GM23338 (cell line): Measurements from ENCODE around the gene GIGYF2. TPM values are rescaled to one million over a fixed set of nuclear protein-coding genes. Genes with fewer than 3 reads are reported as not detected.

Experiments used
- ATAC-seq: fragments of 200-7000 bp; cut with Tn5 transposase; 3 replicates; pipeline ENCODE4 v1.9.1; 2020
- DNase-seq: peaks from one replicate; pipeline ENCODE4 v3.0.0-alpha.2; 2015; ENCODE audit warnings: low spot score
- H2AFZ ChIP-seq: fragments of 200-600 bp; sonication (generic); 2 replicates; pipeline ENCODE4 v1.8.0; 2016; ENCODE audit warnings: antibody characterized with exemption, mild to moderate bottlenecking, moderate library complexity
- H3F3A ChIP-seq: fragments of 200-600 bp; sonication (generic); replicated peaks from 2 replicates; pipeline ENCODE4 v1.8.0; 2017; ENCODE audit warnings: antibody characterized with exemption, mixed run types, low read depth
- H3K27ac ChIP-seq: fragments of 200-600 bp; sonication (generic); 2 replicates; pipeline ENCODE4 v1.6.1; 2016; ENCODE audit warnings: low read depth
- H3K27me3 ChIP-seq: fragments of 200-600 bp; sonication (generic); 2 replicates; pipeline ENCODE4 v1.8.0; 2016; ENCODE audit warnings: mild to moderate bottlenecking, mixed run types, moderate library complexity; ENCODE audit not compliant: insufficient read depth
- H3K36me3 ChIP-seq: fragments of 200-600 bp; sonication (generic); 2 replicates; pipeline ENCODE4 v1.8.0; 2016; ENCODE audit warnings: mild to moderate bottlenecking; ENCODE audit not compliant: insufficient read depth
- H3K4me1 ChIP-seq: fragments of 200-600 bp; sonication (generic); 2 replicates; pipeline ENCODE4 v1.8.0; 2016; ENCODE audit warnings: mild to moderate bottlenecking, moderate library complexity; ENCODE audit not compliant: insufficient read depth
- H3K4me2 ChIP-seq: fragments of 200-600 bp; sonication (generic); 2 replicates; pipeline ENCODE4 v1.7.1; 2017; ENCODE audit warnings: mixed run types
- H3K4me3 ChIP-seq: fragments of 200-600 bp; sonication (generic); 2 replicates; pipeline ENCODE4 v1.6.1; 2016; ENCODE audit warnings: mixed run types
- H3K79me2 ChIP-seq: fragments of 200-600 bp; sonication (generic); replicated peaks from 2 replicates; pipeline ENCODE4 v1.8.0; 2017; ENCODE audit warnings: mild to moderate bottlenecking; ENCODE audit not compliant: insufficient read depth
- H3K9me2 ChIP-seq: fragments of 200-600 bp; sonication (generic); 2 replicates; pipeline ENCODE4 v1.8.0; 2017; ENCODE audit not compliant: insufficient read depth
- H4K20me1 ChIP-seq: fragments of 200-600 bp; sonication (generic); replicated peaks from 2 replicates; pipeline ENCODE4 v1.8.0; 2017; ENCODE audit warnings: mild to moderate bottlenecking; ENCODE audit not compliant: insufficient read depth
- H3K27ac Mint-ChIP-seq: 2 replicates; pipeline ENCODE4 v1.8.0; 2020; ENCODE audit warnings: inconsistent platforms, mild to moderate bottlenecking, moderate library complexity, mixed read lengths
- H3K27me3 Mint-ChIP-seq: 3 replicates; pipeline ENCODE4 v1.8.0; 2022; ENCODE audit warnings: low read depth, mild to moderate bottlenecking, moderate library complexity, mixed read lengths, inconsistent platforms; ENCODE audit not compliant: insufficient read depth, poor library complexity
- H3K36me3 Mint-ChIP-seq: 3 replicates; pipeline ENCODE4 v1.8.0; 2021; ENCODE audit warnings: low read depth, mild to moderate bottlenecking, inconsistent platforms, moderate library complexity, mixed read lengths
- H3K4me1 Mint-ChIP-seq: 3 replicates; pipeline ENCODE4 v1.8.0; 2020; ENCODE audit warnings: mild to moderate bottlenecking, inconsistent platforms, mixed read lengths
- H3K4me3 Mint-ChIP-seq: 3 replicates; pipeline ENCODE4 v1.8.0; 2021; ENCODE audit warnings: moderate library complexity, mild to moderate bottlenecking, inconsistent platforms, mixed read lengths
- H3K9me3 Mint-ChIP-seq: 3 replicates; pipeline ENCODE4 v1.8.0; 2020; ENCODE audit warnings: moderate library complexity, mild to moderate bottlenecking, inconsistent platforms, mixed read lengths
- CREB1 ChIP-seq: fragments of 250-450 bp; sonication (Bioruptor Pico); IDR thresholded peaks from 2 replicates; pipeline ENCODE4 v1.5.0; 2020; ENCODE audit warnings: low read depth, mild to moderate bottlenecking, moderate library complexity
- EZH2 ChIP-seq: fragments of 200-600 bp; sonication (generic); IDR thresholded peaks from one replicate; pipeline ENCODE4 v1.8.0; 2017; ENCODE audit warnings: antibody characterized with exemption, mild to moderate bottlenecking, low read depth; ENCODE audit not compliant: unreplicated experiment
- EZH2phosphoT487 ChIP-seq: fragments of 200-600 bp; sonication (generic); IDR thresholded peaks from one replicate; pipeline ENCODE4 v1.8.1; 2018; ENCODE audit warnings: antibody characterized with exemption; ENCODE audit not compliant: unreplicated experiment
- JUNB ChIP-seq: IDR thresholded peaks from one replicate; pipeline ENCODE4 v1.6.1; 2016; ENCODE audit warnings: antibody characterized with exemption; ENCODE audit not compliant: unreplicated experiment
- NANOG ChIP-seq: IDR thresholded peaks from 2 replicates; pipeline ENCODE4 v1.6.1; 2016; ENCODE audit warnings: antibody characterized with exemption, borderline replicate concordance
- POLR2AphosphoS5 ChIP-seq: IDR thresholded peaks from 2 replicates; pipeline ENCODE4 v1.6.1; 2016; ENCODE audit warnings: antibody characterized with exemption, low read depth
- STAT1 ChIP-seq: IDR thresholded peaks from one replicate; pipeline ENCODE4 v1.6.1; 2016; ENCODE audit warnings: antibody characterized with exemption; ENCODE audit not compliant: unreplicated experiment
- ZNF114 ChIP-seq: fragments of 250-450 bp; sonication (Bioruptor Pico); IDR thresholded peaks from 2 replicates; pipeline ENCODE4 v1.5.0; 2020; ENCODE audit warnings: mild to moderate bottlenecking, moderate library complexity
- ZNF331 ChIP-seq: fragments of 250-450 bp; sonication (Bioruptor Pico); IDR thresholded peaks from 2 replicates; pipeline ENCODE4 v1.5.0; 2020; ENCODE audit warnings: low read depth, mild to moderate bottlenecking, moderate library complexity
- ZNF462 ChIP-seq: fragments of 250-450 bp; sonication (Bioruptor Pico); IDR thresholded peaks from 2 replicates; pipeline ENCODE4 v1.5.0; 2020; ENCODE audit warnings: mild to moderate bottlenecking, moderate library complexity
- polyA plus RNA-seq: library from polyadenylated mRNA; unstranded; fragments of >200 nt; fragmentation: Nextera tagmentation; extraction: Ambion mirVana; gene quantifications from 2 replicates; pipeline ENCODE4 v1.2.1, GENCODE V29; 2016
- total RNA-seq: library from RNA; depleted of rRNA; stranded (reverse); fragments of >200 nt; shearing (Covaris generic); gene quantifications from 2 replicates; pipeline ENCODE4 v1.2.3, GENCODE V29; 2014
- TF ChIP-seq, protein P1 (sequence below): IDR thresholded peaks from 2 replicates; pipeline ENCODE4 v1.6.1; 2016; ENCODE audit warnings: antibody characterized with exemption
- TF ChIP-seq, protein P2 (sequence below), 2 experiments: fragments of 200-600 bp in 1 of 2; sonication (generic) in 1 of 2; conservative IDR thresholded peaks; 2 replicates each; pipeline versions ENCODE4 v1.5.1 to v1.6.1; 2016 to 2017; ENCODE audit warnings: antibody characterized with exemption in 2 of 2, low read depth in 2 of 2, mild to moderate bottlenecking in 2 of 2, moderate library complexity in 1 of 2

GIGYF2 gene
- total and polyA plus RNA-seq, 2 experiments from 2014 or later, result 48.9 to 104 TPM

DNA sequence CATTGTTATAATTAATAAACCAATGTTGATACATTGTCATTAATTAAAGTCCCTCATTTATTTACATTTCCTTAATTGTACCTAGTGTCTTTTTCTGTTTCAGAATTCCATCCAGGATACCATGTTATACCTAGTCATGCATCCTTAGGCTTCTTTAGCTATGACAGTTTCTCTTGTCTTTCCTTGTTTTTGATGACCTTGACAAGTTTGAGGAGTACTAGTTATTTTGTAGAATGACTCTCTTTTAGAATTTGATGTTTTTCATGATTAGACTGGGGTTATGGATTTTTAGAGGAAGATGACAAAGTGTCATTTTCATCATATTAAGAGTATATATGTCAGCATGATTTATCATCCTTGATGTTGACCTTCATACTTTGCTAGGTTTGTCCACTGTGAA is 16.4 kb downstream of the GIGYF2 start:
- Histone ChIP-seq H4K20me1 (peaks cover 26% of the 10 kb centered on the region), H2AFZ (no peak overlapping the region), H3K79me2 (peaks cover 96% of the 10 kb centered on the region), H3K4me2 (no peak overlapping the region), H3K27ac (no peak overlapping the region), H3K4me3 (no peak overlapping the region), H3K4me1 (no peaks in the 10 kb centered on the region), H3K36me3 (0 out of 2 replicates have a peak, but pooled peaks cover 3% of the 10 kb centered on the region), H3K27me3 (no peaks in the 10 kb centered on the region), H3K9me2 (no peaks in the 10 kb centered on the region), H3F3A (no peaks in the 10 kb centered on the region)
- Mint-ChIP-seq H3K27me3 (peaks cover 4% of the 10 kb centered on the region), H3K36me3 (peaks cover 22% of the 10 kb centered on the region; the same call in 2 of the 3 replicates), H3K27ac (no peak overlapping the region), H3K4me3 (no peak overlapping the region), H3K4me1 (peaks cover 4% of the 10 kb centered on the region; the same call in 1 of the 3 replicates), H3K9me3 (no peaks in the 10 kb centered on the region; the same call in 2 of the 3 replicates)
- ATAC-seq (no peak), DNase-seq (no peak)
- TF ChIP-seq NANOG (no peak), ZNF462 (no peak), EZH2 (no peak), POLR2AphosphoS5 (no peak), ZNF331 (no peak), JUNB (no peak), EZH2phosphoT487 (no peak), STAT1 (no peak), ZNF114 (CRISPR knock-in tag) (no peak), CREB1 (CRISPR knock-in tag) (no peak)
- TF ChIP-seq, protein P1, sequence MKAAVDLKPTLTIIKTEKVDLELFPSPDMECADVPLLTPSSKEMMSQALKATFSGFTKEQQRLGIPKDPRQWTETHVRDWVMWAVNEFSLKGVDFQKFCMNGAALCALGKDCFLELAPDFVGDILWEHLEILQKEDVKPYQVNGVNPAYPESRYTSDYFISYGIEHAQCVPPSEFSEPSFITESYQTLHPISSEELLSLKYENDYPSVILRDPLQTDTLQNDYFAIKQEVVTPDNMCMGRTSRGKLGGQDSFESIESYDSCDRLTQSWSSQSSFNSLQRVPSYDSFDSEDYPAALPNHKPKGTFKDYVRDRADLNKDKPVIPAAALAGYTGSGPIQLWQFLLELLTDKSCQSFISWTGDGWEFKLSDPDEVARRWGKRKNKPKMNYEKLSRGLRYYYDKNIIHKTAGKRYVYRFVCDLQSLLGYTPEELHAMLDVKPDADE, result no peak
- TF ChIP-seq, protein P2, sequence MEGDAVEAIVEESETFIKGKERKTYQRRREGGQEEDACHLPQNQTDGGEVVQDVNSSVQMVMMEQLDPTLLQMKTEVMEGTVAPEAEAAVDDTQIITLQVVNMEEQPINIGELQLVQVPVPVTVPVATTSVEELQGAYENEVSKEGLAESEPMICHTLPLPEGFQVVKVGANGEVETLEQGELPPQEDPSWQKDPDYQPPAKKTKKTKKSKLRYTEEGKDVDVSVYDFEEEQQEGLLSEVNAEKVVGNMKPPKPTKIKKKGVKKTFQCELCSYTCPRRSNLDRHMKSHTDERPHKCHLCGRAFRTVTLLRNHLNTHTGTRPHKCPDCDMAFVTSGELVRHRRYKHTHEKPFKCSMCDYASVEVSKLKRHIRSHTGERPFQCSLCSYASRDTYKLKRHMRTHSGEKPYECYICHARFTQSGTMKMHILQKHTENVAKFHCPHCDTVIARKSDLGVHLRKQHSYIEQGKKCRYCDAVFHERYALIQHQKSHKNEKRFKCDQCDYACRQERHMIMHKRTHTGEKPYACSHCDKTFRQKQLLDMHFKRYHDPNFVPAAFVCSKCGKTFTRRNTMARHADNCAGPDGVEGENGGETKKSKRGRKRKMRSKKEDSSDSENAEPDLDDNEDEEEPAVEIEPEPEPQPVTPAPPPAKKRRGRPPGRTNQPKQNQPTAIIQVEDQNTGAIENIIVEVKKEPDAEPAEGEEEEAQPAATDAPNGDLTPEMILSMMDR (conservative IDR thresholded peaks at IDR 0.05; ENCODE audit: low read depth in 2 of 2), result no peak
